22Rv1 (cell line): ENCODE results near the gene FRMD3.

Experiments used
- H3K27ac ChIP-seq: fragments of 450-650 bp; 2 replicates; pipeline ENCODE4 v1.5.1; 2017
- CTCF ChIP-seq: fragments of 450-650 bp; IDR thresholded peaks from 2 replicates; pipeline ENCODE4 v1.5.1; 2017; ENCODE audit warnings: mild to moderate bottlenecking
- ZFX ChIP-seq: fragments of 450-650 bp; IDR thresholded peaks from 2 replicates; pipeline ENCODE4 v1.6.1; 2017; ENCODE audit warnings: antibody characterized with exemption, borderline replicate concordance

FRMD3 gene

GRCh38 chr9:83509402-83509801 lies 28.8 kb downstream of the FRMD3 start:
- H3K27ac ChIP-seq, result no peak overlapping the region
- no peak for TF ChIP-seq ZFX
- TF ChIP-seq CTCF, result no peak

GRCh38 chr9:83508067-83508466 lies 30.1 kb downstream of the FRMD3 start:
- TF ChIP-seq CTCF (no peak), ZFX (no peak)
- H3K27ac ChIP-seq, result no peak overlapping the region

GRCh38 chr9:83505282-83505681 lies 32.9 kb downstream of the FRMD3 start:
- TF ChIP-seq CTCF (no peak), ZFX (no peak)

GRCh38 chr9:83503866-83504265 lies 34.3 kb downstream of the FRMD3 start:
- H3K27ac ChIP-seq, result no peak overlapping the region
- TF ChIP-seq CTCF (no peak), ZFX (no peak)

More at GRCh38 chr9:83505282-83505681, 32.9 kb downstream of the FRMD3 start:
- no peak overlapping the region for H3K27ac ChIP-seq

GRCh38 chr9:83501565-83501964 lies 36.6 kb downstream of the FRMD3 start:
- no peak overlapping the region for H3K27ac ChIP-seq
- TF ChIP-seq ZFX (no peak), CTCF (no peak)

GRCh38 chr9:83497441-83497840 lies 40.8 kb downstream of the FRMD3 start:
- no peak overlapping the region for H3K27ac ChIP-seq
- TF ChIP-seq CTCF, result no peak
- TF ChIP-seq ZFX, result no peak

GRCh38 chr9:83491995-83492394 lies 46.2 kb downstream of the FRMD3 start:
- no peak overlapping the region for H3K27ac ChIP-seq
- no peak for TF ChIP-seq CTCF
- no peak for TF ChIP-seq ZFX
